HCT116 (cell line): ENCODE measurements around the gene SLC6A13. TPM values are rescaled to one million over a fixed set of nuclear protein-coding genes. Genes with fewer than 3 reads are reported as not detected.

ENCODE experiments used
- ATAC-seq: fragments of 200-7000 bp; cut with Tn5 transposase; 2 replicates; pipeline ENCODE4 v1.9.1; 2020; ENCODE audit warnings: mild to moderate bottlenecking, moderate library complexity
- BruUV-seq: library from RNA; stranded (reverse); fragments of 400-500 nt; replicated peaks from 2 replicates; lab custom pipeline; 2021; lab: Mats Ljungman, UMichigan
- CTCF ChIA-PET: fragments of 300-600 bp; sonication (Branson Sonifier 250); formaldehyde crosslinking; loops from one replicate; lab custom pipeline; 2021; ENCODE audit warnings: antibody characterized with exemption; lab: Charles Lee
- POLR2A ChIA-PET: fragments of 300-600, 350-600 bp; sonication (Branson Sonifier 250); formaldehyde crosslinking; loops from one replicate; lab custom pipeline; 2021; ENCODE audit warnings: antibody characterized with exemption; lab: Charles Lee
- RAD21 ChIA-PET, 2 experiments: fragments of 300-600 bp; sonication (Branson Sonifier 250); formaldehyde crosslinking; loops; one replicate each; lab custom pipeline; 2023; ENCODE audit warnings: low total read pairs in 2 of 2; ENCODE audit not compliant: uncharacterized antibody in 2 of 2, unreplicated experiment in 2 of 2, low non-redundant PET in 1 of 2; lab: Charles Lee
- DNase-seq: peaks from one replicate; pipeline ENCODE4 v3.0.0-alpha.2; 2010; ENCODE audit warnings: low read depth, low spot score
- H2AFZ ChIP-seq: fragments of 200-600 bp; shearing (Covaris generic), sonication (generic); 2 replicates; pipeline ENCODE4 v1.6.1; 2017; ENCODE audit warnings: low read depth, mixed run types, mixed read lengths, antibody characterized with exemption, low read length; ENCODE audit not compliant: poor library complexity, severe bottlenecking
- H3K27ac ChIP-seq: 2 replicates; pipeline ENCODE4 v1.5.1; 2012; ENCODE audit warnings: low read depth, low read length
- H3K27me3 ChIP-seq: fragments of 200-600 bp; sonication (generic); 2 replicates; pipeline ENCODE4 v1.6.1; 2016; ENCODE audit warnings: mixed run types, low read length, mixed read lengths; ENCODE audit not compliant: insufficient read depth
- H3K36me3 ChIP-seq, 2 experiments: fragments of 200-500 bp in 1 of 2; fragments of 200-600 bp in 1 of 2; sonication (Bioruptor generic) in 1 of 2; sonication (generic) in 1 of 2; 2 replicates each; pipeline versions ENCODE4 v1.5.1 to v1.6.1; 2014 to 2016; ENCODE audit warnings: low read length in 2 of 2, inconsistent platforms in 1 of 2, mixed read lengths in 1 of 2, mixed run types in 1 of 2; ENCODE audit not compliant: insufficient read depth in 2 of 2, control insufficient read depth in 1 of 2
- H3K4me1 ChIP-seq, 2 experiments: fragments of 200-600 bp in 1 of 2; sonication (generic) in 1 of 2; 2 replicates each; pipeline versions ENCODE4 v1.5.1 to v1.6.1; 2012 to 2017; ENCODE audit warnings: low read length in 2 of 2, inconsistent platforms in 1 of 2, mild to moderate bottlenecking in 1 of 2, mixed read lengths in 1 of 2, mixed run types in 1 of 2, moderate library complexity in 1 of 2; ENCODE audit not compliant: insufficient read depth in 2 of 2, control insufficient read depth in 1 of 2
- H3K4me2 ChIP-seq: fragments of 200-600 bp; sonication (generic); 2 replicates; pipeline ENCODE4 v1.6.1; 2017; ENCODE audit warnings: mixed run types, low read length, mixed read lengths
- H3K4me3 ChIP-seq, 2 experiments: fragments of 200-600 bp in 1 of 2; sonication (generic) in 1 of 2; replicated peaks in 1 of 2; 2 replicates each; pipeline ENCODE4 v1.5.1; 2011 to 2016; ENCODE audit warnings: low read length in 2 of 2, control low read depth in 1 of 2, low read depth in 1 of 2, mild to moderate bottlenecking in 1 of 2, mixed read lengths in 1 of 2, mixed run types in 1 of 2
- H3K79me2 ChIP-seq: fragments of 200-600 bp; sonication (generic); 2 replicates; pipeline ENCODE4 v1.6.1; 2017; ENCODE audit warnings: mild to moderate bottlenecking, mixed run types, low read length, moderate library complexity, mixed read lengths; ENCODE audit not compliant: insufficient read depth
- H3K9ac ChIP-seq: fragments of 200-600 bp; sonication (generic); 2 replicates; pipeline ENCODE4 v1.6.1; 2016; ENCODE audit warnings: low read length, mixed read lengths
- H3K9me2 ChIP-seq: fragments of 200-600 bp; sonication (generic), shearing (Covaris generic); 2 replicates; pipeline ENCODE4 v1.6.1; 2017; ENCODE audit warnings: mixed run types, mild to moderate bottlenecking, moderate library complexity; ENCODE audit not compliant: insufficient read depth
- H3K9me3 ChIP-seq, 2 experiments: fragments of 200-500 bp in 1 of 2; fragments of 200-600 bp in 1 of 2; sonication (Bioruptor generic) in 1 of 2; sonication (generic) in 1 of 2; 2 replicates each; pipeline ENCODE4 v1.6.1; 2014 to 2017; ENCODE audit warnings: low read length in 2 of 2, mixed read lengths in 2 of 2, inconsistent platforms in 1 of 2, low read depth in 1 of 2, mild to moderate bottlenecking in 1 of 2, mixed run types in 1 of 2, moderate library complexity in 1 of 2; ENCODE audit not compliant: control insufficient read depth in 1 of 2, insufficient read depth in 1 of 2
- H4K20me1 ChIP-seq: fragments of 200-600 bp; sonication (generic), shearing (Covaris generic); 2 replicates; pipeline ENCODE4 v1.6.1; 2017; ENCODE audit warnings: mixed run types, mild to moderate bottlenecking, moderate library complexity; ENCODE audit not compliant: insufficient read depth
- CTCF ChIP-seq, 3 experiments: fragments of 200-600 bp in 1 of 3; sonication (generic) in 1 of 3; IDR thresholded peaks in 2 of 3; conservative IDR thresholded peaks in 1 of 3; 2 replicates each; pipeline ENCODE4 v1.5.1; 2012 to 2017; ENCODE audit warnings: low read depth in 2 of 3, low read length in 2 of 3, antibody characterized with exemption in 1 of 3, borderline replicate concordance in 1 of 3, control low read depth in 1 of 3, mild to moderate bottlenecking in 1 of 3, mixed read lengths in 1 of 3, mixed run types in 1 of 3, moderate library complexity in 1 of 3; ENCODE audit not compliant: insufficient read depth in 1 of 3
- EZH2 ChIP-seq: fragments of 200-600 bp; sonication (generic); IDR thresholded peaks from 2 replicates; pipeline ENCODE4 v1.6.1; 2017; ENCODE audit warnings: antibody characterized with exemption, mixed run types
- EZH2phosphoT487 ChIP-seq: fragments of 200-600 bp; IDR thresholded peaks from 2 replicates; pipeline ENCODE4 v1.6.1; 2018; ENCODE audit warnings: antibody characterized with exemption, borderline replicate concordance
- FOSL1 ChIP-seq: IDR thresholded peaks from 2 replicates; pipeline ENCODE4 v1.6.1; 2012; ENCODE audit warnings: low read depth
- POLR2AphosphoS5 ChIP-seq: IDR thresholded peaks from 2 replicates; pipeline ENCODE4 v1.6.1; 2011; ENCODE audit warnings: mild to moderate bottlenecking, low read depth, low read length, moderate library complexity
- RAD21 ChIP-seq: IDR thresholded peaks from 2 replicates; pipeline ENCODE4 v1.6.1; 2012; ENCODE audit warnings: low read depth, mild to moderate bottlenecking
- REST ChIP-seq: IDR thresholded peaks from 2 replicates; pipeline ENCODE4 v1.6.1; 2012; ENCODE audit warnings: low read depth
- SRF ChIP-seq: IDR thresholded peaks from 2 replicates; pipeline ENCODE4 v1.6.1; 2012; ENCODE audit warnings: low read depth
- TCF7L2 ChIP-seq: IDR thresholded peaks from 2 replicates; pipeline ENCODE4 v1.7.0; 2011; ENCODE audit warnings: borderline replicate concordance, inconsistent platforms; ENCODE audit not compliant: insufficient read depth, insufficient read length; ENCODE audit errors: extremely low read depth
- ZBTB33 ChIP-seq: IDR thresholded peaks from 2 replicates; pipeline ENCODE4 v1.6.1; 2011; ENCODE audit warnings: mild to moderate bottlenecking, low read length, moderate library complexity; ENCODE audit not compliant: insufficient replicate concordance; ENCODE audit errors: extremely low read depth
- intact Hi-C: fragments of 100-400 bp; cut with micrococcal nuclease; formaldehyde crosslinking; loops from 2 replicates; pipeline ENCODE4 v1.10.0; 2022
- total RNA-seq: library from RNA; stranded (reverse); gene quantifications from one replicate; pipeline ENCODE4 v1.2.1, GENCODE V29; 2021; ENCODE audit not compliant: unreplicated experiment

SLC6A13 gene
- total RNA-seq, 1 experiment from 2014 or later = 0.39 TPM

GRCh38 chr12:185576-185955 lies 77.1 kb downstream of the SLC6A13 start:
- no peaks in the 10 kb centered on the region for H3K9me2 ChIP-seq
- no peak overlapping the region for H3K4me3 ChIP-seq
- POLR2A ChIA-PET = no interaction called here
- no peak overlapping the region for H3K4me2 ChIP-seq
- no peak overlapping the region for H2AFZ ChIP-seq
- no peaks in the 10 kb centered on the region for H3K9me3 ChIP-seq
- H3K36me3 ChIP-seq = no peaks in the 10 kb centered on the region
- ATAC-seq (no peak), DNase-seq (no peak)
- intact Hi-C loops = no loop called here
- H3K9ac ChIP-seq = no peak overlapping the region
- no peak for TF ChIP-seq RAD21
- TF ChIP-seq CTCF (IDR thresholded peaks at IDR 0.05 in 2 of 3, conservative IDR thresholded peaks at IDR 0.05 in 1 of 3; ENCODE audit: borderline replicate concordance in 1 of 3, insufficient read depth in 1 of 3, low read depth in 2 of 3, low read length in 2 of 3) = no peak
- TF ChIP-seq SRF = no peak
- RAD21 ChIA-PET = no interaction called here
- no peaks in the 10 kb centered on the region for H3K79me2 ChIP-seq
- H4K20me1 ChIP-seq = no peaks in the 10 kb centered on the region
- CTCF ChIA-PET = no interaction called here
- H3K27me3 ChIP-seq = no peaks in the 10 kb centered on the region
- peaks cover 0 to 23% of the 10 kb centered on the region in 2 experiments; a peak in 2 of 4 replicates for H3K4me1 ChIP-seq
- no TSS peak for BruUV-seq
- H3K27ac ChIP-seq = no peak overlapping the region

GRCh38 chr12:184811-185575 lies 77.6 kb downstream of the SLC6A13 start:
- Histone ChIP-seq H3K4me1 (peaks cover 0 to 25% of the 10 kb centered on the region in 2 experiments; a peak in 2 of 4 replicates), H2AFZ (no peak overlapping the region), H3K27ac (no peak overlapping the region), H4K20me1 (no peaks in the 10 kb centered on the region), H3K9ac (no peak overlapping the region), H3K9me3 (no peaks in the 10 kb centered on the region), H3K79me2 (no peaks in the 10 kb centered on the region), H3K4me2 (no peak overlapping the region), H3K27me3 (no peaks in the 10 kb centered on the region), H3K9me2 (no peaks in the 10 kb centered on the region), H3K4me3 (no peak overlapping the region), H3K36me3 (no peaks in the 10 kb centered on the region)
- ChIA-PET POLR2A (no interaction called here), RAD21 (no interaction called here), CTCF (no interaction called here)
- BruUV-seq = no TSS peak
- intact Hi-C loops = no loop called here
- ATAC-seq (no peak), DNase-seq (no peak)
- TF ChIP-seq TCF7L2 = no peak
- TF ChIP-seq POLR2AphosphoS5 = no peak
- TF ChIP-seq ZBTB33 = no peak
- TF ChIP-seq FOSL1 = no peak
- TF ChIP-seq EZH2phosphoT487 = no peak
- TF ChIP-seq SRF = no peak
- no peak for TF ChIP-seq REST
- no peak for TF ChIP-seq RAD21
- no peak for TF ChIP-seq EZH2
